HCT116 (cell line): ENCODE measurements around the gene DEFB114. TPM values are rescaled to one million over a fixed set of nuclear protein-coding genes. Genes with fewer than 3 reads are reported as not detected.

Experiments used
- ATAC-seq: fragments of 200-7000 bp; cut with Tn5 transposase; 2 replicates; pipeline ENCODE4 v1.9.1; 2020; ENCODE audit warnings: mild to moderate bottlenecking, moderate library complexity
- BruUV-seq: library from RNA; stranded (reverse); fragments of 400-500 nt; replicated peaks from 2 replicates; lab custom pipeline; 2021; lab: Mats Ljungman, UMichigan
- CTCF ChIA-PET: fragments of 300-600 bp; sonication (Branson Sonifier 250); formaldehyde crosslinking; loops from one replicate; lab custom pipeline; 2021; ENCODE audit warnings: antibody characterized with exemption; lab: Charles Lee
- POLR2A ChIA-PET: fragments of 300-600, 350-600 bp; sonication (Branson Sonifier 250); formaldehyde crosslinking; loops from one replicate; lab custom pipeline; 2021; ENCODE audit warnings: antibody characterized with exemption; lab: Charles Lee
- RAD21 ChIA-PET, 2 experiments: fragments of 300-600 bp; sonication (Branson Sonifier 250); formaldehyde crosslinking; loops; one replicate each; lab custom pipeline; 2023; ENCODE audit warnings: low total read pairs in 2 of 2; ENCODE audit not compliant: uncharacterized antibody in 2 of 2, unreplicated experiment in 2 of 2, low non-redundant PET in 1 of 2; lab: Charles Lee
- DNase-seq: peaks from one replicate; pipeline ENCODE4 v3.0.0-alpha.2; 2010; ENCODE audit warnings: low read depth, low spot score
- H2AFZ ChIP-seq: fragments of 200-600 bp; shearing (Covaris generic), sonication (generic); 2 replicates; pipeline ENCODE4 v1.6.1; 2017; ENCODE audit warnings: low read depth, mixed run types, mixed read lengths, antibody characterized with exemption, low read length; ENCODE audit not compliant: poor library complexity, severe bottlenecking
- H3K27ac ChIP-seq: 2 replicates; pipeline ENCODE4 v1.5.1; 2012; ENCODE audit warnings: low read depth, low read length
- H3K27me3 ChIP-seq: fragments of 200-600 bp; sonication (generic); 2 replicates; pipeline ENCODE4 v1.6.1; 2016; ENCODE audit warnings: mixed run types, low read length, mixed read lengths; ENCODE audit not compliant: insufficient read depth
- H3K36me3 ChIP-seq, 2 experiments: fragments of 200-500 bp in 1 of 2; fragments of 200-600 bp in 1 of 2; sonication (Bioruptor generic) in 1 of 2; sonication (generic) in 1 of 2; 2 replicates each; pipeline versions ENCODE4 v1.5.1 to v1.6.1; 2014 to 2016; ENCODE audit warnings: low read length in 2 of 2, inconsistent platforms in 1 of 2, mixed read lengths in 1 of 2, mixed run types in 1 of 2; ENCODE audit not compliant: insufficient read depth in 2 of 2, control insufficient read depth in 1 of 2
- H3K4me1 ChIP-seq, 2 experiments: fragments of 200-600 bp in 1 of 2; sonication (generic) in 1 of 2; 2 replicates each; pipeline versions ENCODE4 v1.5.1 to v1.6.1; 2012 to 2017; ENCODE audit warnings: low read length in 2 of 2, inconsistent platforms in 1 of 2, mild to moderate bottlenecking in 1 of 2, mixed read lengths in 1 of 2, mixed run types in 1 of 2, moderate library complexity in 1 of 2; ENCODE audit not compliant: insufficient read depth in 2 of 2, control insufficient read depth in 1 of 2
- H3K4me2 ChIP-seq: fragments of 200-600 bp; sonication (generic); 2 replicates; pipeline ENCODE4 v1.6.1; 2017; ENCODE audit warnings: mixed run types, low read length, mixed read lengths
- H3K4me3 ChIP-seq, 2 experiments: fragments of 200-600 bp in 1 of 2; sonication (generic) in 1 of 2; replicated peaks in 1 of 2; 2 replicates each; pipeline ENCODE4 v1.5.1; 2011 to 2016; ENCODE audit warnings: low read length in 2 of 2, control low read depth in 1 of 2, low read depth in 1 of 2, mild to moderate bottlenecking in 1 of 2, mixed read lengths in 1 of 2, mixed run types in 1 of 2
- H3K79me2 ChIP-seq: fragments of 200-600 bp; sonication (generic); 2 replicates; pipeline ENCODE4 v1.6.1; 2017; ENCODE audit warnings: mild to moderate bottlenecking, mixed run types, low read length, moderate library complexity, mixed read lengths; ENCODE audit not compliant: insufficient read depth
- H3K9ac ChIP-seq: fragments of 200-600 bp; sonication (generic); 2 replicates; pipeline ENCODE4 v1.6.1; 2016; ENCODE audit warnings: low read length, mixed read lengths
- H3K9me2 ChIP-seq: fragments of 200-600 bp; sonication (generic), shearing (Covaris generic); 2 replicates; pipeline ENCODE4 v1.6.1; 2017; ENCODE audit warnings: mixed run types, mild to moderate bottlenecking, moderate library complexity; ENCODE audit not compliant: insufficient read depth
- H3K9me3 ChIP-seq, 2 experiments: fragments of 200-500 bp in 1 of 2; fragments of 200-600 bp in 1 of 2; sonication (Bioruptor generic) in 1 of 2; sonication (generic) in 1 of 2; 2 replicates each; pipeline ENCODE4 v1.6.1; 2014 to 2017; ENCODE audit warnings: low read length in 2 of 2, mixed read lengths in 2 of 2, inconsistent platforms in 1 of 2, low read depth in 1 of 2, mild to moderate bottlenecking in 1 of 2, mixed run types in 1 of 2, moderate library complexity in 1 of 2; ENCODE audit not compliant: control insufficient read depth in 1 of 2, insufficient read depth in 1 of 2
- H4K20me1 ChIP-seq: fragments of 200-600 bp; sonication (generic), shearing (Covaris generic); 2 replicates; pipeline ENCODE4 v1.6.1; 2017; ENCODE audit warnings: mixed run types, mild to moderate bottlenecking, moderate library complexity; ENCODE audit not compliant: insufficient read depth
- CTCF ChIP-seq, 3 experiments: fragments of 200-600 bp in 1 of 3; sonication (generic) in 1 of 3; IDR thresholded peaks in 2 of 3; conservative IDR thresholded peaks in 1 of 3; 2 replicates each; pipeline ENCODE4 v1.5.1; 2012 to 2017; ENCODE audit warnings: low read depth in 2 of 3, low read length in 2 of 3, antibody characterized with exemption in 1 of 3, borderline replicate concordance in 1 of 3, control low read depth in 1 of 3, mild to moderate bottlenecking in 1 of 3, mixed read lengths in 1 of 3, mixed run types in 1 of 3, moderate library complexity in 1 of 3; ENCODE audit not compliant: insufficient read depth in 1 of 3
- EGR1 ChIP-seq: IDR thresholded peaks from 2 replicates; pipeline ENCODE4 v1.6.1; 2012; ENCODE audit warnings: low read depth
- RAD21 ChIP-seq: IDR thresholded peaks from 2 replicates; pipeline ENCODE4 v1.6.1; 2012; ENCODE audit warnings: low read depth, mild to moderate bottlenecking
- SIN3A ChIP-seq: IDR thresholded peaks from 2 replicates; pipeline ENCODE4 v1.6.1; 2012; ENCODE audit warnings: low read depth
- ZFX ChIP-seq: fragments of 450-650 bp; IDR thresholded peaks from 2 replicates; pipeline ENCODE4 v1.6.1; 2017
- intact Hi-C: fragments of 100-400 bp; cut with micrococcal nuclease; formaldehyde crosslinking; loops from 2 replicates; pipeline ENCODE4 v1.10.0; 2022
- total RNA-seq: library from RNA; stranded (reverse); gene quantifications from one replicate; pipeline ENCODE4 v1.2.1, GENCODE V29; 2021; ENCODE audit not compliant: unreplicated experiment
- TF ChIP-seq, protein P1 (sequence below): IDR thresholded peaks from 2 replicates; pipeline ENCODE4 v1.6.1; 2012; ENCODE audit warnings: low read depth

Gene DEFB114
- total RNA-seq, 1 experiment from 2014 or later, result not detected

GRCh38 chr6:49966334-49966733 lies 2.4 kb upstream of the DEFB114 start:
- ATAC-seq, result no peak

More at GRCh38 chr6:49966334-49966733, 2.4 kb upstream of the DEFB114 start:
- TF ChIP-seq, protein P1, sequence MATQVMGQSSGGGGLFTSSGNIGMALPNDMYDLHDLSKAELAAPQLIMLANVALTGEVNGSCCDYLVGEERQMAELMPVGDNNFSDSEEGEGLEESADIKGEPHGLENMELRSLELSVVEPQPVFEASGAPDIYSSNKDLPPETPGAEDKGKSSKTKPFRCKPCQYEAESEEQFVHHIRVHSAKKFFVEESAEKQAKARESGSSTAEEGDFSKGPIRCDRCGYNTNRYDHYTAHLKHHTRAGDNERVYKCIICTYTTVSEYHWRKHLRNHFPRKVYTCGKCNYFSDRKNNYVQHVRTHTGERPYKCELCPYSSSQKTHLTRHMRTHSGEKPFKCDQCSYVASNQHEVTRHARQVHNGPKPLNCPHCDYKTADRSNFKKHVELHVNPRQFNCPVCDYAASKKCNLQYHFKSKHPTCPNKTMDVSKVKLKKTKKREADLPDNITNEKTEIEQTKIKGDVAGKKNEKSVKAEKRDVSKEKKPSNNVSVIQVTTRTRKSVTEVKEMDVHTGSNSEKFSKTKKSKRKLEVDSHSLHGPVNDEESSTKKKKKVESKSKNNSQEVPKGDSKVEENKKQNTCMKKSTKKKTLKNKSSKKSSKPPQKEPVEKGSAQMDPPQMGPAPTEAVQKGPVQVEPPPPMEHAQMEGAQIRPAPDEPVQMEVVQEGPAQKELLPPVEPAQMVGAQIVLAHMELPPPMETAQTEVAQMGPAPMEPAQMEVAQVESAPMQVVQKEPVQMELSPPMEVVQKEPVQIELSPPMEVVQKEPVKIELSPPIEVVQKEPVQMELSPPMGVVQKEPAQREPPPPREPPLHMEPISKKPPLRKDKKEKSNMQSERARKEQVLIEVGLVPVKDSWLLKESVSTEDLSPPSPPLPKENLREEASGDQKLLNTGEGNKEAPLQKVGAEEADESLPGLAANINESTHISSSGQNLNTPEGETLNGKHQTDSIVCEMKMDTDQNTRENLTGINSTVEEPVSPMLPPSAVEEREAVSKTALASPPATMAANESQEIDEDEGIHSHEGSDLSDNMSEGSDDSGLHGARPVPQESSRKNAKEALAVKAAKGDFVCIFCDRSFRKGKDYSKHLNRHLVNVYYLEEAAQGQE, result no peak
- TF ChIP-seq ZFX (no peak), RAD21 (no peak), SIN3A (no peak), CTCF (IDR thresholded peaks at IDR 0.05 in 2 of 3, conservative IDR thresholded peaks at IDR 0.05 in 1 of 3; ENCODE audit: borderline replicate concordance in 1 of 3, insufficient read depth in 1 of 3, low read depth in 2 of 3, low read length in 2 of 3) (no peak), EGR1 (no peak)
- Histone ChIP-seq H3K4me1 (no peaks in the 10 kb centered on the region), H3K27me3 (no peaks in the 10 kb centered on the region), H3K4me3 (no peak overlapping the region), H3K79me2 (no peaks in the 10 kb centered on the region), H4K20me1 (no peaks in the 10 kb centered on the region; the same call in 1 of the 2 replicates), H3K27ac (no peak overlapping the region), H3K9me2 (no peaks in the 10 kb centered on the region), H3K9me3 (no peaks in the 10 kb centered on the region), H3K36me3 (no peaks in the 10 kb centered on the region), H2AFZ (no peak overlapping the region), H3K4me2 (no peak overlapping the region), H3K9ac (no peak overlapping the region)
- no TSS peak for BruUV-seq
- ChIA-PET CTCF (no interaction called here), POLR2A (no interaction called here), RAD21 (no interaction called here)
- intact Hi-C loops, result no loop called here
- no peak for DNase-seq
